GM20431 (cell line): ENCODE results near the gene GALNT9.

ENCODE experiments used
- in situ Hi-C: fragments of 300-500 bp; cut with MseI, MboI; formaldehyde crosslinking; loops from one replicate; pipeline ENCODE4 v1.15.0; 2020; ENCODE audit warnings: low sequenced_read_pairs; ENCODE audit not compliant: unreplicated experiment

The GALNT9 gene

DNA sequence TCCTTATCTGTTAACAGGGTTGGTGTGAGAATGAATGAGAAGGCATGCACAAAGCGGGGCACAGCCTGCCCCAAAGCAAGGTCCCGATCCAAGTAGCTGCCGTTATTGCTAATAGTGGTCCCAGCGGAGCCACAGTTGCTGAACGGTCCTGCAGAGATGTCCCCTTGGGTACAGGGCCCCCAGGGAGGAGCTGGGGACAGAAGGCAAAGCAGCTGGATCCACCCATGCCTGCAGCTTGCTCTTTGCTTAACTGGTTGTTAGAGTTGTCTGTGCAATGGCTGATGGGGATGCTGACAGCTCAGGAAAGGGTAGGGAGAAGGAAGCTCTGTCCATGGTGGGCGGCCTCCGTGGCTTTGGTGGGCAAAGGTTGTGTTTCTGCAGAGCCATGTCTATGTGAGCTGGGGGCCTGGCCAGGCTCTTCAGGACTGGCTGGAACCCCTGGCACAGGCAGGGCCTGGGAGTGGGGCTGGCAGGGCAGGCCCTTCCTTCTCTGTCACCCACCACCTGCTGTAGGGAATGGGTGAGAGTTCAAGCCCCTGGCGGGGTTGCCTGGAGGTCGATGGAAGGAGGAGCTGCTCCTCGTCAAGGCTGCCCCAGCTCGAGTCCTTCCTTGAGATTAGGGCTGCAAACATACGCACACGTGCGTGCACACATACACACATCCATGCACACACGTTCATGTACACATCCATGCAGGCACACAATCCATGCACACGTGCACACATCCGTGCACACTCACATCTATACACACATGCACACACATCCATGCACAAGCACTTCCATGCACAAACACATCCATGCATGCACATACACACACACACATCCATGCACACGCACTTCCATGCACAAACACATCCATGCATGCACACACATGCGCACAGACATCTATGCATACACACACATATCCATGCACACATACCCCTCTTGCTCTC lies 149.7 kb downstream of the GALNT9 start:
- in situ Hi-C loops = no loop called here

DNA sequence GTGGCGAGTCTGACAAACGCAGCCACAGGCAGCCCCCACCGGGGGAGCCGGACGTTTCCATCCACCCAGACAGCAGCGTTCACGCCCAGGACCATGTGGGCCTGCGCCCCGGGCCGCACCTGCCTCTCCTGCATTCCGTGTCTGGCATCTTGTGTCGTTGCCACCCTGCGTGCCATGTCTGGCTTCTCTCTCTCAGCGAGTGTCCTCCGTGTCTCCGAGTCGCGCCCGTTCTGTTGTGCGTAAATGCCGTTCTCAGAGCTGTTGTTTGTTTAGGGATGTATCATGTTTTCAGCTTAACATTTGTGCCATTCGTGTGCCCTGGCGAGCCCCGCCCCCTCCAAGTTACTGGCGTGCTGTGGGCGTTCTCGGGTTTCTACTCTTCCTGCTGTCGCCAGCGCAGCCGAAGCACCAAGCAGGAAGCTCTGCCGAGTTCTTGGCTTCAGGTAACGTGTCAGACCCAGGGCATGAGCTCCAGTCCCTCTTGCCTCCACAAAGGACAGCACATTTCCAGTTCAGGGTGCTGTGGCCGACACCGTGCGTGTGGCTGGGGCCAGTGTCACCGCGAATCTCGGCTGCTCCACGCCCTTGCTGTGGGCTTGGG lies 150.5 kb downstream of the GALNT9 start:
- in situ Hi-C loops = no loop called here

DNA sequence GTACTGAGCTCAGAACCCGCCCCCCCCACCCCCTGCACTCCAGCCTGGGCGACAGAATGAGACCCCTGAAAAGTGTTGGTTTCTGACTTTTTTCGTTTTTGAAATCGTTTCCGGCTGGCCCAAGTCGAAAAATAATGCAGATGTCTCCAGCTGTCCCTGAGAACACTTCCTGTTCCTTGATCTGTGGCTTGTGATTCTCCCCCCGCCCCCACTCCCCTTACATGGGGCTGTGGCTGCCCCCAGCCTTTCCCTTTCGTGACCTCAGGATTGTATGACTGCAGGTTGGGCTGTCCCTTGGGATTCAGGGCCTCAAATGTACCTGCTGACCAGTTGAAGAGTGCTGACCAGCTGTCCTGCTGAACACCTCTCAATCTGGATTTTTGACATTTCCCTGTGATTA lies 151.1 kb downstream of the GALNT9 start:
- in situ Hi-C loops = no loop called here

GRCh38 chr12:132176920-132177551 lies 152.4 kb downstream of the GALNT9 start:
- in situ Hi-C loops = no loop called here

- in situ Hi-C loops = no loop called here
Observed at GRCh38 chr12:132176385-132176919, 152.9 kb downstream of the GALNT9 start.

DNA sequence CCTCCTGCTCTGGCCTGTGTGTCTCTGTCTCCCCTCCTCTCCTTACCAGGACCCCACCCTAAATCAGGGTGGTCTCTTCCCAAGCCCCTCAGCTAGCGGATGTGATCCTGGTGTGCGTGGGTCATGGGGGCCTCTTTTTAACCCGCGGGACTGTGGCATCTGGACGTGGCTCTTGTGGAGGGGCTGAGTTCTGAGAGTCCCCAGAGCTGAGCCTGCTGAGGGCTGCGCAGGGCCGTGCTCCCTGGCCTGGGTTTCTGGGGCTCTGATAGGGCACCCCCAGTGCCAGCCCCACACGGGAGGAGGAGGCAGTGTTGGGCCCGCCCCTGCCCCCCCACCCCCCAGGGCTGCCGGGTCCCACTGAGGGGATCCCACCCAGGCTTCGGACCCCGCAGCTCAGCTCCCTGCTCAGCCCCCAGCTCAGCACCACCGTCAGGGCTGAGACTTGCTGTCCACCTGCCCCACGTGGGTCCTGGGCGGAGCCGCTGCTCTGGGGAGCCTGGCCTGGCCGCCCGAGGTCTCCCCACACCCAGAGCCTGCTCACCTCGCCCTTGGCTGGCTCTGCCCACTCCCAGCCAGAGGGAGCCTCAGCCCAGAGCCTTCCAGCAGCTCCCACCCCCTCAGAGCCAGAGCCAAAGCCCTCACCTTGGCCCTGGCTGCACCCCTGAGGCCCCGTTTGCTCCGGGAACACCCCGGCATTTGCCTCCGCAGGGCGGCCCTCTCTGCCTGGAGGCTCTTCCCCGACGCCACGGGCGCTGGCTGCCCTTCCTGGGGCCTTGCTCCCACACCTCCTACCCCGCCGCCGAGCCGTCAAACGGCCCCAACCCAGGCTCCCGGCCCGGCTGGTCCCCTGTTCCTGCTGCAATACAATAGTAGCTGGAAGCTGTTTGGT lies 153.6 kb downstream of the GALNT9 start:
- in situ Hi-C loops = no loop called here

GRCh38 chr12:132174839-132175490 lies 154.4 kb downstream of the GALNT9 start:
- in situ Hi-C loops = no loop called here

DNA sequence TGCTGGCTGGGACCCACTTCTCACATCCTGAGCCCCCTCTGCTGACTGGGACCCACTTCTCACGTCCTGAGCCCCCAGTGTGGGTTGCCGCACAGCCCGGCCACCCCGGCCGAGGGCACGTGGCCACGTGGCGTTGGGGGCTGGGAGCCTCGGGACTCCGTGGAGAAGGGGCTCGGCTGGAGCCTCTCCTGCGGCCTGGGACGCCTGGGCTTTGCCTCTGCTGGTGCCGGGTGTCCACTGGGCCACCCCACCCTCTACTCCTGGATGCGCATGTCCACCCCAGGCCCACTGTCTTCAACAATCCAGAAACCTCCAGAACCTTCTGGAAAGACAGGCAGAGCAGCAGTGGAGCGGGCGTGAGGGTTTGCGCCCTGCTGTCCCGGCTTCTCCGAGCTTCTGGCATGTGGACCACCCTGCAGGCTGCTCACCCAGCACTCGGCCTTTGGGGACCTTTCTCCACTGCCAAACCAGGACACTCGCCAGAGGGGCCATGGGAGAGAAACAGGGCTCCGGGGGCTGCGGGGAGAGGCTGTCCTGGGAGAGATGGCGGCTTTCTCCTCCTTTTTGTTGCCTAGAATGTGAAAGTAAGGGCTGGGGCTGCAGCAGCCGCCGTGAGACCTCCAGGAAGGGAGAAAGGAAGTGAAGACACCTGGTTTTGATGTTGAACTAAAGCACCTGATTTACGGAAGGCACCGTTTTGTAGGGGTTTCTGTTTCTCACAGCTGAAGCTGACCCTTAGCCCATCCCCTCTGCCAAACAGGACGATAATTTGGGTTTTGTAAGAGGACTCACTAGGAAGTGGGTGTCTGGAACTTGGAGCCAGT lies 155.2 kb downstream of the GALNT9 start:
- in situ Hi-C loops = no loop called here

- in situ Hi-C loops = no loop called here
Observed at GRCh38 chr12:132173135-132174014, 156.0 kb downstream of the GALNT9 start.

DNA sequence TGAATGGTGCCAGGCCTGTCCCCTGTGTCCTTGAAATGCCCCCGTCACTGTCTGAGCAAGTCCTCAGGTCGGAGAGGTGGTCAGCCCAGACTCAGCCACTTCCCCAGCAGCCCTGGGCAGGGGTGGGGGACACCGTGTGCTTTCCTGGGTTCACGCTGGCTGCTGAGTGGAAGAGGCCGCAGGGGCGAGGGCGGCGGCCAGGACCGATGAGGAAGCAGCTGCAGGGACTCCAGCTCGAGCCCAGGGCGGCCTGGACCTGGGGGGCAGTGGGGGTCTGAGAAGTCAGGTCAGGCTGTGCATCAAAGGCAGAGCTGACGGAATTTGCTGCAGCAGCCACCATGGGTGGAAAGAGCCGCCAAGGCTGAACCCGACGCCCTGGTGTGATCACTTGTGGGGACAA lies 156.8 kb downstream of the GALNT9 start:
- in situ Hi-C loops = no loop called here

GRCh38 chr12:132171968-132172521 lies 157.3 kb downstream of the GALNT9 start:
- in situ Hi-C loops = no loop called here

- in situ Hi-C loops = no loop called here
Observed at GRCh38 chr12:132171293-132171967, 158.0 kb downstream of the GALNT9 start.

- in situ Hi-C loops = no loop called here
Observed at GRCh38 chr12:132170637-132171292, 158.6 kb downstream of the GALNT9 start.

- in situ Hi-C loops = no loop called here
Observed at GRCh38 chr12:132170094-132170636, 159.2 kb downstream of the GALNT9 start.

DNA sequence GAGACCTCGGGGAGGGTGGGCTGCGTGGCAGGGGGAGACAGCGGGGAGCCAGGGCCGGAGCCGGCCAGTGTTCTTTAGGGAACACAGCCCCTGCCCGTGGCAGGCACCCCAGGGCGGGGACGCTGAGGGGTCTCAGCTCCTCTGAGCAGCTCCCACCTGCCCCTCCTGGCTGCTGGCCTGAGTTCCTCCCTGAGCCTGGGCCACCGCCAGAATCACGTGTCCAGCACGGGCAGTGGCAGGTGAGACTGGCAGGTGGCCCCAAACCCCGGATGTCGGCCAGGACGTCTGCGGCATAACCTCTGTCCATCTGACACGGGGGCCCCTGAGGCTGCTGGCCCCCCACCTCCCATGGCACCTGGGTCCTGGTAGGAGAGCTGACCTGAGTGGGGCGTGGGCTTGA lies 160.0 kb downstream of the GALNT9 start:
- in situ Hi-C loops = no loop called here
